BJ (cell line): ENCODE data around the gene PAPOLB. TPM values are rescaled to one million over a fixed set of nuclear protein-coding genes. Genes with fewer than 3 reads are reported as not detected.

Experiments
- CTCF ChIA-PET: fragments of 350-600 bp; formaldehyde crosslinking; extraction: SDS; loops from one replicate; lab custom pipeline; 2021; ENCODE audit warnings: antibody characterized with exemption, inconsistent platforms; lab: Yijun Ruan, JAX
- POLR2A ChIA-PET: fragments of 300-600 bp; sonication (Branson Sonifier 250); formaldehyde crosslinking; extraction: SDS; loops from one replicate; lab custom pipeline; 2021; ENCODE audit warnings: antibody characterized with exemption; lab: Charles Lee
- DNase-seq: peaks from one replicate; pipeline ENCODE4 v3.0.0-alpha.2; 2011; ENCODE audit warnings: low read depth
- H3K27me3 ChIP-seq: 2 replicates; pipeline ENCODE4 v1.6.0; 2011; ENCODE audit warnings: low read length; ENCODE audit not compliant: control insufficient read depth, insufficient read depth
- H3K36me3 ChIP-seq: 2 replicates; pipeline ENCODE4 v1.5.1; 2011; ENCODE audit warnings: low read length; ENCODE audit not compliant: control insufficient read depth, insufficient read depth
- H3K4me3 ChIP-seq: 2 replicates; pipeline ENCODE4 v1.5.1; 2011; ENCODE audit warnings: low read depth, mild to moderate bottlenecking, control low read depth, low read length
- polyA plus RNA-seq: library from polyadenylated mRNA; depleted of rRNA; stranded (reverse); fragments of >200 nt; gene quantifications from 2 replicates; pipeline ENCODE4 v1.2.3, GENCODE V29; 2011
- TF ChIP-seq, protein P1 (sequence below): IDR thresholded peaks from 2 replicates; pipeline ENCODE4 v1.5.1; 2011; ENCODE audit warnings: low read depth, mild to moderate bottlenecking, control low read depth, inconsistent platforms, low read length, moderate library complexity; ENCODE audit not compliant: insufficient read depth

PAPOLB gene
- polyA plus RNA-seq, 1 experiment: 0.01 TPM

DNA sequence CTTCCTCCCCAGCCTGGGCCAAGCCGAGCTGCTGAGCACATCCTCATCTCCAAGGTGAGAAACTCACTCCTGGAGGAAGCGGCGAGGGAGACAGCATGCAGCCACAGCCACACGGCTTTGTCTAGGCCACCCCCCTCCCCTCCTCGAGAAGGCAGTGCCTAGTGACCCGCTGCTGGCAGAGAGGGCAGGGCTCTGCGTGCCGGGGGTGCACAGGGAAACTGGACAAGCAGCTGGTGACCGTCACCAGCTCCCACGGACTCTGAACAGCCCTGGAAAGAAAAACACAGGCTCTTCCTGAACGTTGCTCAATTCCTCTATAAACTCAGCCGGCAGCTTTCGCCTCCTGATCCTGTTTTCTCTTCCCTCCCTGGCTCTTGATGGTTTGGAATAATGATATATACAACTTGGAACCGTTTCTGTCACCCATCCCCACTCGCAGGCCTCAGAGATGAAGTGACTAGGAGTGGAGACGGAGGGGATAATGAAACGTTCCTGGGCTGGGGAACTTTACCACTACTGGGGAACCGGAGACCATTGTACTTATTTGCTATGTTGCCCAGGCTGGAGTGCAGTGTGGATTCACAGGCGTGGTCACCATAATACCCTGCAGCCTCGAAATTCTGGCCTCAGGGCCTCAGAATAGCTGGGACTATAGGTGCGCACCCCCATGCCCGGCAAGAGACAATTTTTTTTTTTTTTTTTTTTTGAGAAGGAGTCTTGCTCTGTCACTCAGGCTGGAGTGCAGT, 19.3 kb downstream of the PAPOLB start:
- no peak for DNase-seq
- Histone ChIP-seq H3K27me3 (no peaks in the 10 kb centered on the region), H3K4me3 (no peak overlapping the region), H3K36me3 (no peaks in the 10 kb centered on the region)
- ChIA-PET CTCF (interaction anchor here (0.6 to 1.0 kb wide), 3 partner anchors 10 to 12 kb away, joined by 3 read pairs; no protein-coding TSS in a partner anchor), POLR2A (no interaction called here)
- TF ChIP-seq, protein P1, sequence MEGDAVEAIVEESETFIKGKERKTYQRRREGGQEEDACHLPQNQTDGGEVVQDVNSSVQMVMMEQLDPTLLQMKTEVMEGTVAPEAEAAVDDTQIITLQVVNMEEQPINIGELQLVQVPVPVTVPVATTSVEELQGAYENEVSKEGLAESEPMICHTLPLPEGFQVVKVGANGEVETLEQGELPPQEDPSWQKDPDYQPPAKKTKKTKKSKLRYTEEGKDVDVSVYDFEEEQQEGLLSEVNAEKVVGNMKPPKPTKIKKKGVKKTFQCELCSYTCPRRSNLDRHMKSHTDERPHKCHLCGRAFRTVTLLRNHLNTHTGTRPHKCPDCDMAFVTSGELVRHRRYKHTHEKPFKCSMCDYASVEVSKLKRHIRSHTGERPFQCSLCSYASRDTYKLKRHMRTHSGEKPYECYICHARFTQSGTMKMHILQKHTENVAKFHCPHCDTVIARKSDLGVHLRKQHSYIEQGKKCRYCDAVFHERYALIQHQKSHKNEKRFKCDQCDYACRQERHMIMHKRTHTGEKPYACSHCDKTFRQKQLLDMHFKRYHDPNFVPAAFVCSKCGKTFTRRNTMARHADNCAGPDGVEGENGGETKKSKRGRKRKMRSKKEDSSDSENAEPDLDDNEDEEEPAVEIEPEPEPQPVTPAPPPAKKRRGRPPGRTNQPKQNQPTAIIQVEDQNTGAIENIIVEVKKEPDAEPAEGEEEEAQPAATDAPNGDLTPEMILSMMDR: no peak

DNA sequence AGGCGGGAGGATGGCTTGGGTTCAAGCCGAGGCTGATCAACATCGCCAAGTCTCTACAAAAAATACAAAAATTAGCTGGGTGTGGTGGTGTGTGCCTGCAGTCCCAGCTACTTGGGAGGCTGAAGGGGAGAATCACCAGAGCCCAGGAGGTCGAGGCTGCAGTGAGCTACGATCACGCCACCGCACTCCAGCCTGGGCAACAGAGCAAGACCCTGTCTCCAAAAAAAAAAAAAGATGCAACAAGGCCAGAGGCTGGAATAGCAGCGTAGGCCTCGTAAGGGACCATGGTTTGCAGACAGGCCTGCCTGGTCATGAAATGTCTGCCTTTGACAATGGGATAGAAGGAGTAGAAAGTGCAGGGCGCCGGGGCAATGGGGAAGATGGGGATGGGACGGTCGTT, 20.0 kb downstream of the PAPOLB start:
- no peak for DNase-seq
- TF ChIP-seq, protein P1: no peak
- Histone ChIP-seq H3K27me3 (no peaks in the 10 kb centered on the region), H3K36me3 (no peaks in the 10 kb centered on the region), H3K4me3 (no peak overlapping the region)
- ChIA-PET CTCF (interaction anchor here (0.6 kb wide), 1 partner anchor 12 kb away, joined by 3 read pairs; no protein-coding TSS in a partner anchor), POLR2A (no interaction called here)

DNA sequence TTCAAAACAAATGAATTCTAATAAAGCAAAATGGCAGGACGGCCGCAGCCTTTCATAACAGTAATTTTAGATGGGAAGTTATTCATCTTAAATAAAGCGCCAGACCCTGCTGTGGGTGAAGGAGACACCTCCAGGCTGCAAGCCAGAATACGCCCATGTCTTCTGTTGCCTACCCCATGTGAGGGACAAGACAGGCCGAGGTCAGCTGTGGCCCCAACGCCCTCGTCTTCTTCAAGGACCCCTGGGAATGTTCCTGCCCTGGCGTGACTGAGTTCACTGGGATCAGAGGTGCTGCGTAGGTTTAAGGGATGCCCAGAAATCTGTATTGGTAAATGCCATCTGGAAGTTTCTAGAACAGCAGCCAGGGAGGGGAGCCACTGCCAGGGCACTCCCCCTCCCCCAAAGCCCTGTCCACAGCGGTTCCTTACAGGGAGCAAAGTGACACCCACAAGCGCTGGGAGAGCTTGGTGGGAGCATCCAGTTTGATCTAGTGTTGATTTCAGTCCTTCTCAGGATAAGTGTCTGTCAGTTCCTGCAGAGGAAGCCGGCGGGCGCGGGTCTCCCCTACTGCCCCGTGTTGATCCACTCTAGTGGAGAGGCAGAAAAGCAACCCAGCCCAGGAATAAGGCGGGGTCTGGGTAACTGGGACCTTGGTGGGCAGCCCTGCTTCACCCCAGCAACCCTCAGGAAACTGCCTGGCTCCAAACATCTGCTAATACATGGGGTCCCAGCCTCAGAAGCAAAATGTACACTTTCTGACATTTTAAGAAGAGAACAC, 20.6 kb downstream of the PAPOLB start:
- DNase-seq: no peak
- CTCF ChIA-PET: no interaction called here
- POLR2A ChIA-PET: no interaction called here
- Histone ChIP-seq H3K27me3 (no peaks in the 10 kb centered on the region), H3K36me3 (no peaks in the 10 kb centered on the region), H3K4me3 (no peak overlapping the region)
- TF ChIP-seq, protein P1: no peak

DNA sequence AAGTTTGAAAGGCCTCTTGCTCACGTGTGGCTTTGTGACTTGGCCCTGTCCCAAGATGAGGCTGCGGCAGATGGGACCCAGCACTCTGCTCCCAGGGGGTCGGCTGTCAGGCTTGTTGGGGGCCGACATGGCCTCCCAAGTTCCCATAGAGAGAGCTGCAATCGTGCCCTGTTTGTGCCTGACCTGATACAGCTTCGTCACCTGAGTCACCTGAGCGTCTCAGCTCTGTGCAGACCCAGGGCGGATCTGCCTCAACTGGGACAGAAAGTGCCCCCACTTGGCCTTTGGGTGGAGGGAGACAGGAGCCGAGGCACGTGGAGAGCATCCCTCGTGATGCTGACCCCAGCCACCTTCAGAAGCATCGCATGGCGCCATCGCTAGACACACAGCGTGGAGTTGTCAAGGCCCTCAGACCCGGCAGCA, 21.7 kb downstream of the PAPOLB start:
- TF ChIP-seq, protein P1: no peak
- Histone ChIP-seq H3K27me3 (no peaks in the 10 kb centered on the region), H3K36me3 (no peaks in the 10 kb centered on the region), H3K4me3 (no peak overlapping the region)
- ChIA-PET CTCF (interaction anchor here (0.8 kb wide), 1 partner anchor 10 kb away, joined by 3 read pairs; no protein-coding TSS in a partner anchor), POLR2A (no interaction called here)
- DNase-seq: no peak
